GM12875 (cell line): ENCODE results near the gene WWP2.
"Not testable (repeated sequence)": the region's sequence is repeated elsewhere in the genome, so short reads cannot be mapped to it uniquely, and the experiment has no call there.

ENCODE experiments used
- H3K4me3 ChIP-seq: one replicate; pipeline ENCODE4 v1.5.1; 2011; ENCODE audit warnings: low read depth, low read length, control low read depth
- CTCF ChIP-seq: IDR thresholded peaks from 2 replicates; pipeline ENCODE4 v1.5.1; 2011; ENCODE audit warnings: low read depth, mild to moderate bottlenecking, control low read depth, inconsistent platforms, low read length, moderate library complexity, borderline replicate concordance; ENCODE audit not compliant: insufficient read depth

WWP2 gene

DNA sequence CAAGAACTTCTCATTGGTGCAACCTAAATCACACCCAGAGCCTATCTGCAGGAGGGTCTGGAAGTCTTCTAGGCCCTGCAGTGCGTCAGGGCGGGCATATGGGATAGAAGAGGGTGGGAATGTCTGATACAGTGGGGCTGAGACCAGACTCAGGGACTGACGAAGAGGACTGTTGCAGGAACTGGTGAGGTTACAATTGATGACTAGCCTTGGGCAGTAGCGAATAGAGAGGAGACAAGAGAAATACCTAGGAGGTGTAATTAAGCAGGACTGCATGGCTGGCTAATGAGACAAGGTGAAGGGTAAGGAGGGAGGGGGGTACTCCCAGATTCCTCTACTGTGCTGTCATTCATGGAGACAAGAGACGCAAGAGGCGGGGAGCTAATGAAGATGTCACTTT is 91.3 kb downstream of the WWP2 start:
- TF ChIP-seq CTCF = no peak
- no peak overlapping the region for H3K4me3 ChIP-seq

DNA sequence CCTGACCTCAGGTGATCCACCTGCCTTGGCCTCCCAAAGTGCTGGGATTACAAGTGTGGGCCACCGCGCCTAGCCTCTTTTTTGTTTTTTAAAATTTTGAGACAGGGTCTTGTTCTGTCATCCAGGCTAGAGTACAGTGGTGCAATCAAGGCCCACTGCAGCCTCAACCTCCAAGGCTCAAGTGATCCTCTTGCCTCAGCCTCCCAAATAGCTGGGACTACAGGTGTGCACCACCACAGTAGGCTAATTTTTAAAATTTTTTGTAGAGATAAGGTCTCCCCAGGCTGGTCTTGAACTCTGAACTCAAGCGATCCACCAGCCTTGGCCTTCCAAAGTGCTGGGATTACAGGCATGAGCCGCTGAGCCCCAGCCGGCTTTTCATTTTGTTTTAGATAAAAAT is 92.6 kb downstream of the WWP2 start:
- H3K4me3 ChIP-seq = not testable (repeated sequence)

DNA sequence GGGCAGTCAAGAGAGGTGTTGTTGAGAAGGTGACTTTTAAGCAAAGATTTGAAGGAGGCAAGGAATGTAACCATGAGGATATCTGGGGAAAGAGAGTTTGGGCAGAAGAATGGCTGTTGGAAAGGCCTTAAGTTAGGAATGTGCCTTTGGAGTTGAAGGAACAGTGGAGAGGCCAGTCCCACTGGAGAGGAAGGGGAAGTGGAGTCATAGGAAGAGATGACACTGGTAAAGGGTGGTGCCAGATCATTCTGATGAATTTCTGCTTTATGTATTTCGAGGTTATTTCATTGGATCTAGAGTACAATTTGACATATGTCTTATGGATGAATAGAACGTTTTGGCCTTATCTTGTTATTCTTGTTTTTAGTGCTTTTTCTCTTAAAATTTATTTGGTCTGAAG is 93.5 kb downstream of the WWP2 start:
- H3K4me3 ChIP-seq = no peak overlapping the region
- no peak for TF ChIP-seq CTCF

DNA sequence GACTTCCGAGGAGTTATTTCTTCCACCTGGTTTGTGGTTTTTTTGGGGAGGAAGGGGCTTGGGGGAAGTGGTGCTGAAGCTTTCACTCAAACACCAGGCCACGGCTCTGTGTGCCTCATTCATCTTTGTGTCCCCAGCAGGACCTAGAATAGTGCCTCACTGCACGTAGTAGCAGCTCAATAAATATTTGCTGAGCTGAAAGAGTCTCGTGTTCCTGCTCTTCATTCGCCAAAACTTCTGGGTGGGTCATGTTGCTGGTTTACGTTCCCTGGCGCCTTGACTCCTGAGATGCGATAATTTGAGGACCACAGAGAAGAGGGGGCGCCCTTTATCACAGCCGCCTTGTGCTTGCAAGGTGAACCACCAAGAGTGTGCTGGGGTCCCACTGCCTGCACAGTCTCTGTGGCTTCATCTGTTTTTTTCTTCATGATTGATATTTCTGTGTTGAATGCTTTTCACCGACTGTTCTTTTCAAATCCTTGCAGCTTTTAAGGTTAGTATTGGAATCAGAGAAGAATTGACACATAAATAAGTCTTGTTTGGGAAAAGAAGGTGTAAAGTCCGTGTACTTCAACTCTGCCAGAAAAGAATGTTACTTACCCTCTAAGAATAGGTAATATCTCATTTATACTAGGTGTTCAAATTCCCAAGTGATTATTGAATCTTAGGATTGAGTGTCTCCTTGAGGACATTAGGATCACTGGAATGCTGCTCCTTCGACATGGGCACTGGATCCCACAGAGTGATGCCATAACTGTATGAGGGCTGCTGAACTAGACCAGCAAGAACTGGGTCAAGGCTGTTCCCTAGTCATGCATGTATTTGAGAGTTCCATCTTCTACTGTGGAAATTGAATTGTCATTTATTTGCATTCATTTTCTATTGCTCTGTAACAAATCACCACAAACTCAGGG is 96.3 kb downstream of the WWP2 start:
- no peak for TF ChIP-seq CTCF

DNA sequence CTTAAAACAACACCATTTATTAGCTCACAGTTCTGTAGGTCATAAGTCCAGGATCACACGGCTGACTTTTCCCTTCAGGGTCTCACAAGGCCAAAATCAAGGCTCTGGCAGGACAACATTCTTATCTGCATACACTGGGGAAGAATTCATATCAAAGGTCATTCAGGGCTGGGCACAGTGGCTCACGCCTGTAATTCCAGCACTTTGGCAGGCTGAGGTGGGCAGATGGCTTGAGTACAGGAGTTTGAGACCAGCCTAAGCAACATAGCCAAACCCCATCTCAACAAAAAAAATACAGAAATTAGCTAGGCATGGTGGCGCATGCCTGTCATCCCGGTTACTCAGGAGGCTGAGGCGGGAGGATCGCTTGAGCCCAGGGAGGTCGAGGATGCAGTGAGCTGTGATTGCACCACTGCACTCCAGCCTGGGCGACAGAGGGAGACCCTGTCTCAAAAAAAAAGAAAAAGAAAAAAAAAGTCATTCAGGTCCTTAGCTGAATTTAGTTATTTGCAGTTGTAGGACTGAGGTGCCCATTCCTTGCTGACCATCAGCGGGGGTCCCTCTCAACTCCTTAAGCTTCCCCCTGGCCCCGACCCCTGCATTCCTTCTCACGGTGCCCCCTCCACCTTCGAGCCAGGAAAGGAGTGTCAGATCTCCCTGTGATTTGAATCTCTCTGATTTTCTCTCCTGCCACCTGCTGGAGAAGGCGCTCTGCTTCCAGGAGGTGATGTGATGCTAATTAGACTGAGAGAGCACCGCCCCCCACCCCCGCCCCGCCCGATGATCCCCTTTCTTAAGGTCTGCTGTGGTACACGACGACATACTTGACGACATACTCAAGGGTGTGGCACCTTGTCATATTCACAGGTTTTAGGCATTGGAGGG is 97.2 kb downstream of the WWP2 start:
- H3K4me3 ChIP-seq = no peak overlapping the region
- TF ChIP-seq CTCF = peak; percentile 32; the same call in 1 of the 2 replicates

More for the DNA sequence above, 96.3 kb downstream of the WWP2 start:
- H3K4me3 ChIP-seq = no peak overlapping the region

GRCh38 chr16:69860233-69861231 is 98.4 kb downstream of the WWP2 start:
- H3K4me3 ChIP-seq = no peak overlapping the region
- no peak for TF ChIP-seq CTCF
